Measurements from ENCODE around the gene HSPA1A.
"Not testable (repeated sequence)": the region's sequence is repeated elsewhere in the genome, so short reads cannot be mapped to it uniquely, and the experiment has no call there.

DNA sequence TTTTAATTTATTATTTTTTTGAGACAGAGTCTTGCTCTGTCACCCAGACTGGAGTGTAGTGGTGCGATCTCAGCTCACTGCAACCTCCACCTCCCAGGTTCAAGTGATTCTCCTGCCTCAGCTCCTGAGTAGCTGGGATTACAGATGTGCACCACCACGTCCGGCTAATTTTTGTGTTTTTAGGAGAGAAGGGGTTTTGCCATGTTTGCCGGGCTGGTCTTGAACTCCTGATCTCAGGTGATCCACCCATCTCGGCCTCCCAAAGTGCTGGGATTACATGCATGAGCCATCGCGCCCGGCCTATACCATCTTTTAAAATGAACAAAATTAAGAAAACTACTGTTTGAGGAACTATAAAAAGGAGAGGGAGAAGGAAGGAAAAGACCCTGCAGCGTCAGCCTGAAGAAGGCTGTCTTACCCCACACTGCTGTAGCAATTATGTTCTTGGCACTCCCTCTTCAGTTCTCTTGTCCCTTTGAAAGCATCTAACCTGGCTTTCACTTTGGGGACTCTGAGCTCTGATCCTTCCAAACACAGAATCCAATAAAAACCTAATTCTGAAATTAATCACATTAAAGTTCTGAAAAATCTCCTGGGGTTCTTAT, 8.4 kb downstream of the HSPA1A start:
- TF ChIP-seq, protein P1, sequence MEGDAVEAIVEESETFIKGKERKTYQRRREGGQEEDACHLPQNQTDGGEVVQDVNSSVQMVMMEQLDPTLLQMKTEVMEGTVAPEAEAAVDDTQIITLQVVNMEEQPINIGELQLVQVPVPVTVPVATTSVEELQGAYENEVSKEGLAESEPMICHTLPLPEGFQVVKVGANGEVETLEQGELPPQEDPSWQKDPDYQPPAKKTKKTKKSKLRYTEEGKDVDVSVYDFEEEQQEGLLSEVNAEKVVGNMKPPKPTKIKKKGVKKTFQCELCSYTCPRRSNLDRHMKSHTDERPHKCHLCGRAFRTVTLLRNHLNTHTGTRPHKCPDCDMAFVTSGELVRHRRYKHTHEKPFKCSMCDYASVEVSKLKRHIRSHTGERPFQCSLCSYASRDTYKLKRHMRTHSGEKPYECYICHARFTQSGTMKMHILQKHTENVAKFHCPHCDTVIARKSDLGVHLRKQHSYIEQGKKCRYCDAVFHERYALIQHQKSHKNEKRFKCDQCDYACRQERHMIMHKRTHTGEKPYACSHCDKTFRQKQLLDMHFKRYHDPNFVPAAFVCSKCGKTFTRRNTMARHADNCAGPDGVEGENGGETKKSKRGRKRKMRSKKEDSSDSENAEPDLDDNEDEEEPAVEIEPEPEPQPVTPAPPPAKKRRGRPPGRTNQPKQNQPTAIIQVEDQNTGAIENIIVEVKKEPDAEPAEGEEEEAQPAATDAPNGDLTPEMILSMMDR (IDR thresholded peaks at IDR 0.05), result not testable (repeated sequence)
- not testable (repeated sequence) for TF ChIP-seq POLR2A (IDR thresholded peaks at IDR 0.05)
